Measurements from ENCODE around the gene ST8SIA6. TPM values are rescaled to one million over a fixed set of nuclear protein-coding genes. Genes with fewer than 3 reads are reported as not detected.

Gene ST8SIA6
- total and polyA plus RNA-seq, 2 of the 8 experiments (the other 6 are each of a cell fraction or from before 2014, with no cell fraction given), result 0.70 to 1.1 TPM

DNA sequence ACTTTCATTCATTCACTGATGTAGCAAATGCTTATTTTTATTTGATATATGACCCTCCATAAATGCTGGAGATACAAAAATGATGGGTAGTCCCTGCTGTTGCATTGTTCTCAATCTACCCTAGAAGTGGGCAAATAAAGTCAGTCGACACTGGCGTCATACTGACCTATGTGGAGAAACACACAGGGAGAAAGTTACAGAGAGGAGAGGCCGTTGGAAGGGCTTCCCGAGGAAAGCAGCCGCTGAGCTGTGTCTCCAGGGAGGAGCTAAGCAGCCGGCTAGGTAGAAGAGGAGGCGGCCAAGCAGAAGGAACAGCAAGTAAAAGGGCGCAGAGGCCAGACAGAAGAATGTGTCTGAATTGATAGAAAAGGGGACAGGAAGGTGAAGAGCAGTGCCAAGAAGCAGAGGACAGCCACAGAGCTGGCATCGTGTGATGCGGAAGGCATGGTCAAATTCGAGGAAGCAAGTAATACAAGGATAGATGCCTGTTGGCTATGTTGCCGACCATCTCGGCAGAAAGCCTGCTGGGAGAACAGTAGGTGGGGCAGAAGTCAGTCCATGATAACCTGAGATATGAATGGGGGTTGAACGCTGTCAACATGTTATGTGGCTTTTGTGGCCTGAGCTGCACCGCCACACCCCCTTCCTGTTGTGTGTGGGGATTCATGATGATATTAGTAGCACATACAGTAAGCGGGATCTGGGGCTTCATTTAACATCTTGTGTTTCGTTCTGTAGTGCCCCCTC, 25.9 kb downstream of the ST8SIA6 start (continued):
- TF ChIP-seq, protein P1, sequence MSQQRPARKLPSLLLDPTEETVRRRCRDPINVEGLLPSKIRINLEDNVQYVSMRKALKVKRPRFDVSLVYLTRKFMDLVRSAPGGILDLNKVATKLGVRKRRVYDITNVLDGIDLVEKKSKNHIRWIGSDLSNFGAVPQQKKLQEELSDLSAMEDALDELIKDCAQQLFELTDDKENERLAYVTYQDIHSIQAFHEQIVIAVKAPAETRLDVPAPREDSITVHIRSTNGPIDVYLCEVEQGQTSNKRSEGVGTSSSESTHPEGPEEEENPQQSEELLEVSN (IDR thresholded peaks at IDR 0.05), result no peak
- TF ChIP-seq GTF2F1 (IDR thresholded peaks at IDR 0.05; ENCODE audit: borderline replicate concordance, low read depth, low read length) (no peak), BRCA1 (IDR thresholded peaks at IDR 0.05; ENCODE audit: low read depth, low read length) (no peak), SIN3A (conservative IDR thresholded peaks at IDR 0.05 in 1 of 2, IDR thresholded peaks at IDR 0.05 in 1 of 2; ENCODE audit: low read depth in 1 of 2, low read length in 2 of 2) (no peak)

Data from H1 (cell line).